Upper lobe of right lung (tissue), 1 donor: ENCODE measurements around the gene GMDS. TPM values are rescaled to one million over a fixed set of nuclear protein-coding genes. Genes with fewer than 3 reads are reported as not detected.

Experiments
- ATAC-seq: fragments of 200-7000 bp; cut with Tn5 transposase; one replicate; pipeline ENCODE4 v1.9.1; 2020; ENCODE audit warnings: mild to moderate bottlenecking, moderate library complexity
- DNase-seq: peaks from one replicate; pipeline ENCODE4 v3.0.0-alpha.2; 2020
- H3K27ac ChIP-seq: fragments of 200-600 bp; one replicate; pipeline ENCODE4 v1.8.0; 2022
- H3K27me3 ChIP-seq: fragments of 200-600 bp; one replicate; pipeline ENCODE4 v1.8.0; 2022; ENCODE audit warnings: mild to moderate bottlenecking
- H3K36me3 ChIP-seq: fragments of 200-600 bp; one replicate; pipeline ENCODE4 v1.8.0; 2022
- H3K4me1 ChIP-seq: fragments of 200-600 bp; one replicate; pipeline ENCODE4 v1.8.0; 2022
- H3K4me3 ChIP-seq: fragments of 200-600 bp; one replicate; pipeline ENCODE4 v1.8.0; 2022; ENCODE audit warnings: mild to moderate bottlenecking
- H3K9me3 ChIP-seq: fragments of 200-600 bp; one replicate; pipeline ENCODE4 v1.8.0; 2022
- CTCF ChIP-seq: fragments of 200-600 bp; IDR thresholded peaks from one replicate; pipeline ENCODE4 v1.8.0; 2022; ENCODE audit warnings: antibody characterized with exemption
- intact Hi-C: fragments of 100-400 bp; cut with DNase I; formaldehyde crosslinking; loops from one replicate; pipeline ENCODE4 v1.11.0; 2022
- total RNA-seq: library from RNA; stranded (reverse); fragmentation: NEBNext Ultra II Directional; extraction: Animal tissue kit (Norgen Biotek cat#: 25700); gene quantifications from one replicate; pipeline ENCODE4 v1.2.1, GENCODE V29; 2021
- donor health status: DM: no; HTN: yes; CAD: no; lungs with severe emphysema.

The GMDS gene
- total RNA-seq, 1 donor from 2014 or later, result 12.2 TPM

GRCh38 chr6:2270054-2270453 lies 24.6 kb upstream of the GMDS start:
- H3K36me3 ChIP-seq, result no peaks in the 10 kb centered on the region
- no peak for TF ChIP-seq CTCF
- ATAC-seq, result no peak
- H3K4me1 ChIP-seq, result no peaks in the 10 kb centered on the region
- H3K4me3 ChIP-seq, result no peak overlapping the region
- intact Hi-C loops, result no loop called here
- DNase-seq, result no peak
- no peaks in the 10 kb centered on the region for H3K27me3 ChIP-seq
- no peaks in the 10 kb centered on the region for H3K9me3 ChIP-seq
- H3K27ac ChIP-seq, result no peak overlapping the region

GRCh38 chr6:2266841-2267240 lies 21.4 kb upstream of the GMDS start:
- no peak overlapping the region for H3K27ac ChIP-seq

GRCh38 chr6:2266031-2266795 lies 20.8 kb upstream of the GMDS start:
- ATAC-seq (no peak), DNase-seq (no peak)
- intact Hi-C loops, result no loop called here
- H3K4me1 ChIP-seq, result no peaks in the 10 kb centered on the region
- no peak overlapping the region for H3K4me3 ChIP-seq
- no peak overlapping the region for H3K27ac ChIP-seq
- TF ChIP-seq CTCF, result no peak
- no peaks in the 10 kb centered on the region for H3K27me3 ChIP-seq
- no peaks in the 10 kb centered on the region for H3K9me3 ChIP-seq
- H3K36me3 ChIP-seq, result no peaks in the 10 kb centered on the region

More at GRCh38 chr6:2266841-2267240, 21.4 kb upstream of the GMDS start:
- intact Hi-C loops, result no loop called here
- TF ChIP-seq CTCF, result no peak
- ATAC-seq, result no peak
- Histone ChIP-seq H3K27me3 (no peaks in the 10 kb centered on the region), H3K36me3 (no peaks in the 10 kb centered on the region), H3K9me3 (no peaks in the 10 kb centered on the region), H3K4me3 (no peak overlapping the region), H3K4me1 (no peaks in the 10 kb centered on the region)
- no peak for DNase-seq

GRCh38 chr6:2264932-2265331 lies 19.5 kb upstream of the GMDS start:
- H3K4me1 ChIP-seq, result no peaks in the 10 kb centered on the region
- no peaks in the 10 kb centered on the region for H3K27me3 ChIP-seq
- H3K4me3 ChIP-seq, result no peak overlapping the region
- no peaks in the 10 kb centered on the region for H3K36me3 ChIP-seq
- DNase-seq (no peak), ATAC-seq (no peak)
- H3K27ac ChIP-seq, result no peak overlapping the region
- intact Hi-C loops, result no loop called here
- no peaks in the 10 kb centered on the region for H3K9me3 ChIP-seq
- TF ChIP-seq CTCF, result no peak

GRCh38 chr6:2263896-2264295 lies 18.5 kb upstream of the GMDS start:
- no peak overlapping the region for H3K27ac ChIP-seq
- ATAC-seq (no peak), DNase-seq (no peak)
- H3K36me3 ChIP-seq, result no peaks in the 10 kb centered on the region
- H3K9me3 ChIP-seq, result no peaks in the 10 kb centered on the region
- no peaks in the 10 kb centered on the region for H3K27me3 ChIP-seq
- no peak for TF ChIP-seq CTCF
- no peaks in the 10 kb centered on the region for H3K4me1 ChIP-seq
- intact Hi-C loops, result no loop called here
- no peak overlapping the region for H3K4me3 ChIP-seq
